VCaP (cell line): ENCODE measurements around the gene USP37.
"Not testable (repeated sequence)": the region's sequence is repeated elsewhere in the genome, so short reads cannot be mapped to it uniquely, and the experiment has no call there.

Experiments used
- H3K27ac ChIP-seq: fragments of 450-650 bp; 2 replicates; pipeline ENCODE4 v1.5.1; 2017
- CTCF ChIP-seq: fragments of 450-650 bp; conservative IDR thresholded peaks from 2 replicates; pipeline ENCODE4 v1.5.1; 2017; ENCODE audit warnings: mild to moderate bottlenecking, moderate library complexity

Gene USP37

GRCh38 chr2:218547511-218547910 lies 20.6 kb downstream of the USP37 start:
- H3K27ac ChIP-seq = no peak overlapping the region

DNA sequence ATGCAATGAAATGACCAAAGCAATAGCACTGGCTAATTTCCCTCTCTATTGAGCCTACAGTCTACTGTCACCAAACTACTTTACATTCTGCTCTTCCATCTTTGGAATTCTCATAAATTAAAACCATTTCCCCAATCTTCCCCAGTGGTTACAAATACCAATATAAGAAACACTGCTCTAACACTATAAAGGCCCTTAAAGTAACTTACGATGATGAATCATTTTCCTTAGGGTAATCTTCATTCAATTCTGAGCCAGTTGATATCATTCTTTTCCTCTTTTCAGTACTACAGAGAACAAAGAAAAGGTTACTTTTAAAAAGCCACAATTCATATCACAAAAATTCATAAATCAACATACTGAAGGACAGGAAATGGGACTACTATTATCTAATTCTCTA lies 22.1 kb downstream of the USP37 start:
- no peak overlapping the region for H3K27ac ChIP-seq
- TF ChIP-seq CTCF = no peak

More at GRCh38 chr2:218547511-218547910, 20.6 kb downstream of the USP37 start:
- TF ChIP-seq CTCF = no peak

DNA sequence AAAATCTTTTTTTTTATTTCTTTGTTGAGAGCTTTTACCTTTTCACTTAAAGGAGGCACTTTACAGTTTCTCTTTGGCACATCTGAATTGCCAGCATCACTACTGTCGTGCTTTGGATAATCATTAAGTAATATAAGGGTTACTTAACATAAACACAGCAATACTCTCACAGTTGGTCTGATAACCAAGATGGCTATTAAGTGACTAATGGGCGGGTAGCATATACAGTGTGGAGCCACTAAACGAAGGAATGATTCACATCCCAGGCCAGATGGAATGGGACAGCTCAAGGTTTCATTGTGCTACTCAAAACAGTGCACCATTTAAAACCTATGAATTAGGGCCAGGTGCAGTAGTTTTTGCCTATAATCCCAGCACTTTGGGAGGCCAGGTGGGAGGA lies 28.1 kb downstream of the USP37 start:
- no peak for TF ChIP-seq CTCF
- no peak overlapping the region for H3K27ac ChIP-seq

DNA sequence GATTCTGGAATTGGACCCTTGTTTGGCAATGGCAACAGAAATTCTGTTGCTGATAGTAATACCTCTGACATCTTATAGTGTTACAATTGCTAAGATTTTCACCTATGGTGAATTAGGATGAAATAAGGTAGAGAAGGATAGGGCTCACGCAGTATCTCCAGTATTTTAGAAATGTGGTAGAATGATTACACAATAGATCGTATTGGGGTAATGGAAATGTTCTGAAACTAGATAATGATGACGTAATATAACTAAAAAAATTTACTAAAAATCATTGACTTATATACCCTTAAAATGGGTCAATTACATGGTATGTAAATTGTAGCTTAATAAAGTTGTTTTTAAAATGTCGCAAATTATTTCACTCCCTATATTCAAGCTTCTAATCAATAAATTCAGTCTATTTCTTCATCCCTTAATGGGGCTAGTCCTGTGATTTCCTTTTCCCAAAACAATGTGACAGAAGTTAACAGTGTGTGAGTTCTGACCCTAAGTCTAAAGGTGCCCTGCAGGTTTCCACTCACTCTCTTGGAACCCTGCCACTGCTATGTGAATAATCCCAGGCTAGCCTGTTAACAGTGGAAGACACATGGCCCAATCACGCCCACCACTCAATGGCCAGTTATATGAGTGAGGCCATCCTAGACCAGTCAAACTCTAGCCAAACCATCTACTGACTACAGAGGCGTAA lies 31.2 kb downstream of the USP37 start:
- no peak for TF ChIP-seq CTCF
- H3K27ac ChIP-seq = no peak overlapping the region

GRCh38 chr2:218529990-218530389 lies 38.2 kb downstream of the USP37 start:
- no peak for TF ChIP-seq CTCF
- no peak overlapping the region for H3K27ac ChIP-seq

DNA sequence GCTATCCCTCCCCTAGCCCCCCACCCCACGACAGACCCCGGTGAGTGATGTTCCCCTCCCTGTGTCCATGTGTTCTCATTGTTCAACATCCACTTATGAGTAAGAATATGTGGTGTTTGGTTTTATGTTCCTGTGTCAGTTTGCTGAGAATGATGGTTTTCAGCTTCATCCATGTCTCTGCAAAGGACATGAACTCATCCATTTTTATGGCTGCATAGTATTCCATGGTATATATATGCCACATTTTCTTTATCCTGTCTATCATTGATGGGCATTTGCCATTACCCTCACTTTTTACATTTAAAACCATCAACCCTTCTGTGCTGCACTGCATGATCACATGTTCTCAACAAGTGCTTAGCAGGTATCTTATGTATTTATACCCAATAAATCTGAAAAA lies 39.7 kb downstream of the USP37 start:
- not testable (repeated sequence) for H3K27ac ChIP-seq

GRCh38 chr2:218523651-218524050 lies 44.5 kb downstream of the USP37 start:
- TF ChIP-seq CTCF = no peak
- H3K27ac ChIP-seq = no peak overlapping the region

DNA sequence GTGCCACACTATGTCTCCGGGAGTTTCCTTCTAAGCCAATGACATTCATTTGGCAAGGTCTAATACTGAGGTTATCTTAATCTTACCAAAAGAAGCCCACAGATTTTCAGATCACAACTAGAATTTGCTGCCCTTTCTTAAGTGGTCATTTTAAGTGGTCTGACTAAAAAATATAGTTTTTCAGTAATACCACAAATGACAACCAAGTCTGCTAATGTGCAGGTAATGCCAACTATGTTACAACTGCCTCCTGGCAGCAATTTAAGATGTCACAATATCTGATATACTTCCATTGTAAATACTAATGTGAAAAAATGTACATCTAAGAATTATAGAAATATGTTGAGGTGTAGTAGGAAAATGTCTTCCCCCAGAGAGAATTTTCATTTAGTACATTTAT lies 49.3 kb downstream of the USP37 start:
- no peak for TF ChIP-seq CTCF

More for the DNA sequence above, 49.3 kb downstream of the USP37 start:
- H3K27ac ChIP-seq = no peak overlapping the region
